Activated T-cell treated with anti-CD3 and anti-CD28 coated beads for 24 hours (primary cell): ENCODE data around the gene PPM1J.

Experiments
- DNase-seq: peaks from one replicate; pipeline ENCODE4 v3.0.0-alpha.2; 2020; ENCODE audit warnings: low read depth

PPM1J gene

GRCh38 chr1:112687785-112688496 is 27.2 kb downstream of the PPM1J start:
- no peak for DNase-seq

- no peak for DNase-seq
These were observed 27.8 kb downstream of the PPM1J start for GRCh38 chr1:112687361-112687760.

- no peak for DNase-seq
These were observed 28.3 kb downstream of the PPM1J start for GRCh38 chr1:112686835-112687234.

GRCh38 chr1:112686417-112686816 is 28.7 kb downstream of the PPM1J start:
- no peak for DNase-seq

GRCh38 chr1:112685913-112686312 is 29.2 kb downstream of the PPM1J start:
- DNase-seq, result no peak

GRCh38 chr1:112678605-112679004 is 36.5 kb downstream of the PPM1J start:
- DNase-seq, result no peak

GRCh38 chr1:112677501-112677900 is 37.6 kb downstream of the PPM1J start:
- no peak for DNase-seq

GRCh38 chr1:112676543-112676942 is 38.6 kb downstream of the PPM1J start:
- DNase-seq, result no peak

- DNase-seq, result no peak
These were observed 39.3 kb downstream of the PPM1J start for GRCh38 chr1:112675728-112676381.

- peak; percentile 16 for DNase-seq
These were observed 40.0 kb downstream of the PPM1J start for GRCh38 chr1:112674986-112675727.

- DNase-seq, result peak; percentile 38
These were observed 40.6 kb downstream of the PPM1J start, which contains the start of gene MOV10 for GRCh38 chr1:112674440-112674985. MOV10 (plus strand) TSS chr1:112674659; CDS start chr1:112674913, 254 bp downstream.

GRCh38 chr1:112673592-112674439 is 41.3 kb downstream of the PPM1J start:
- no peak for DNase-seq

GRCh38 chr1:112672842-112673241 is 42.3 kb downstream of the PPM1J start:
- DNase-seq, result no peak

GRCh38 chr1:112672009-112672408 is 43.1 kb downstream of the PPM1J start:
- DNase-seq, result no peak

- DNase-seq, result no peak
These were observed 48.2 kb downstream of the PPM1J start for GRCh38 chr1:112666946-112667345.

GRCh38 chr1:112665857-112666256 is 49.3 kb downstream of the PPM1J start:
- DNase-seq, result no peak
